Astrocyte (in vitro differentiated cells and primary cell): Measurements from ENCODE around the gene COA7.

Experiments used
- EZH2 ChIP-seq: IDR thresholded peaks from 2 replicates; pipeline ENCODE4 v1.6.1; 2012; ENCODE audit warnings: mild to moderate bottlenecking, low read length, inconsistent platforms; ENCODE audit not compliant: insufficient read depth
- TF ChIP-seq, protein P1 (sequence below): IDR thresholded peaks from 2 replicates; pipeline ENCODE4 v1.5.1; 2011; ENCODE audit warnings: low read depth, mild to moderate bottlenecking, inconsistent platforms, low read length, moderate library complexity; ENCODE audit not compliant: insufficient read depth

DNA sequence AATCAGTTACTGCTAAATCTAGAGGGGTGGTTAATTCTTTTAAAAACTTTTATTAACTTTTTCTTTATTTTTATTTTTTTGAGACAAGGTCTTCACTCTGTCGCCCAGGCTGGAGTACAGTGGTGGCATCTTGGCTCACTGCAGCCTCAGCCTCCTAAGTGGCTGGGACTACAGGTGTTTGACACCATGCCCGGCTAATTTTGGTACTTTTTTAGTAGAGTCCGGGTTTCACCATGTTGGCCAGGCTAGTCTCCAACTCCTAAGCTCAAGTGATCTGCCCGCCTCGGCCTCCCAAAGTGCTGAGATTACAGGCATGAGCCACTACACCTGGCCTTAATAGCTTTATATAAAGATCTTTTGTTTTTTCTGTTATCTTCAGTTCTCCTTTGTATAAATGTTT, 40.0 kb upstream of the COA7 start:
- TF ChIP-seq, protein P1, sequence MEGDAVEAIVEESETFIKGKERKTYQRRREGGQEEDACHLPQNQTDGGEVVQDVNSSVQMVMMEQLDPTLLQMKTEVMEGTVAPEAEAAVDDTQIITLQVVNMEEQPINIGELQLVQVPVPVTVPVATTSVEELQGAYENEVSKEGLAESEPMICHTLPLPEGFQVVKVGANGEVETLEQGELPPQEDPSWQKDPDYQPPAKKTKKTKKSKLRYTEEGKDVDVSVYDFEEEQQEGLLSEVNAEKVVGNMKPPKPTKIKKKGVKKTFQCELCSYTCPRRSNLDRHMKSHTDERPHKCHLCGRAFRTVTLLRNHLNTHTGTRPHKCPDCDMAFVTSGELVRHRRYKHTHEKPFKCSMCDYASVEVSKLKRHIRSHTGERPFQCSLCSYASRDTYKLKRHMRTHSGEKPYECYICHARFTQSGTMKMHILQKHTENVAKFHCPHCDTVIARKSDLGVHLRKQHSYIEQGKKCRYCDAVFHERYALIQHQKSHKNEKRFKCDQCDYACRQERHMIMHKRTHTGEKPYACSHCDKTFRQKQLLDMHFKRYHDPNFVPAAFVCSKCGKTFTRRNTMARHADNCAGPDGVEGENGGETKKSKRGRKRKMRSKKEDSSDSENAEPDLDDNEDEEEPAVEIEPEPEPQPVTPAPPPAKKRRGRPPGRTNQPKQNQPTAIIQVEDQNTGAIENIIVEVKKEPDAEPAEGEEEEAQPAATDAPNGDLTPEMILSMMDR: no peak
- no peak for TF ChIP-seq EZH2
